Measurements from ENCODE around the gene HUS1.

GRCh38 chr7:48011323-48011722, 31.9 kb upstream of the HUS1 start:
- TF ChIP-seq CTCF (IDR thresholded peaks at IDR 0.05) (no peak), POLR2AphosphoS5 (IDR thresholded peaks at IDR 0.05) (no peak), POLR2A (IDR thresholded peaks at IDR 0.05) (no peak), EP300 (IDR thresholded peaks at IDR 0.05; ENCODE audit: low read depth) (no peak)

Data from transverse colon (tissue), 4 donors.